ENCODE measurements around the gene C1QL1.

- TF ChIP-seq CTCF (IDR thresholded peaks at IDR 0.05) (no peak), POLR2AphosphoS5 (IDR thresholded peaks at IDR 0.05) (no peak)
These were observed 35.4 kb downstream of the C1QL1 start for GRCh38 chr17:44932787-44933097.
